ENCODE measurements around the gene ENTPD2.

- no peak for TF ChIP-seq EZH2 (IDR thresholded peaks at IDR 0.05)
- TF ChIP-seq POLR2AphosphoS5 (IDR thresholded peaks at IDR 0.05; ENCODE audit: borderline replicate concordance, low read depth, low read length), result no peak
- TF ChIP-seq FOXP2 (optimal IDR thresholded peaks at IDR 0.05; ENCODE audit: control extremely low read depth, extremely low read length, insufficient read depth), result no peak
Observed at GRCh38 chr9:137064027-137064879, 10.4 kb upstream of the ENTPD2 start.

Measured in SK-N-MC (cell line).